Common myeloid progenitor, CD34-positive (primary cell): Measurements from ENCODE around the gene ARL13B. TPM values are rescaled to one million over a fixed set of nuclear protein-coding genes. Genes with fewer than 3 reads are reported as not detected.
"Not testable (repeated sequence)": the region's sequence is repeated elsewhere in the genome, so short reads cannot be mapped to it uniquely, and the experiment has no call there.

Experiments used
- CTCF ChIA-PET: fragments of 350-600 bp; sonication (Branson Sonifier 250); formaldehyde crosslinking; loops from one replicate; lab custom pipeline; 2021; ENCODE audit warnings: antibody characterized with exemption; lab: Charles Lee
- POLR2A ChIA-PET: fragments of 350-600 bp; sonication (Branson Sonifier 250); formaldehyde crosslinking; loops from one replicate; lab custom pipeline; 2021; ENCODE audit warnings: antibody characterized with exemption; lab: Charles Lee
- DNase-seq, 3 donors: peaks; one replicate each; pipeline versions ENCODE4 v3.0.0 to v3.0.0-alpha.2; 2013
- H3K27ac ChIP-seq, 2 experiments: 1 replicate in 1 of 2; 2 replicates in 1 of 2; pipeline ENCODE4 v1.7.0; 2013; ENCODE audit warnings: inconsistent platforms in 2 of 2, low read length in 2 of 2, mild to moderate bottlenecking in 2 of 2, low read depth in 1 of 2, moderate library complexity in 1 of 2; ENCODE audit not compliant: severe bottlenecking in 2 of 2, insufficient read depth in 1 of 2, poor library complexity in 1 of 2
- H3K27me3 ChIP-seq, 5 experiments: replicated peaks in 2 of 5; 1 replicate in 3 of 5; 2 replicates in 2 of 5; pipeline versions ENCODE4 v1.6.1 to v1.7.0; 2013; ENCODE audit warnings: low read length in 4 of 5, mild to moderate bottlenecking in 2 of 5, moderate library complexity in 2 of 5, inconsistent platforms in 1 of 5; ENCODE audit not compliant: insufficient read depth in 5 of 5, control insufficient read depth in 4 of 5
- H3K36me3 ChIP-seq, 4 experiments: 1 replicate in 2 of 4; 2 replicates in 2 of 4; pipeline versions ENCODE4 v1.6.1 to v1.7.0; 2013; ENCODE audit warnings: low read length in 3 of 4, control low read depth in 1 of 4, mild to moderate bottlenecking in 1 of 4; ENCODE audit not compliant: control insufficient read depth in 4 of 4, insufficient read depth in 4 of 4
- H3K4me1 ChIP-seq, 4 experiments: 1 replicate in 3 of 4; 2 replicates in 1 of 4; pipeline versions ENCODE4 v1.6.1 to v1.7.1; 2013; ENCODE audit warnings: low read length in 3 of 4, mild to moderate bottlenecking in 3 of 4, control low read depth in 1 of 4, inconsistent platforms in 1 of 4, moderate library complexity in 1 of 4; ENCODE audit not compliant: control insufficient read depth in 4 of 4, insufficient read depth in 4 of 4; ENCODE audit errors: control extremely low read depth in 1 of 4
- H3K4me3 ChIP-seq, 7 experiments: 1 replicate in 4 of 7; 2 replicates in 3 of 7; pipeline versions ENCODE4 v1.5.1 to v1.7.0; 2013; ENCODE audit warnings: mild to moderate bottlenecking in 7 of 7, low read length in 6 of 7, moderate library complexity in 6 of 7, inconsistent platforms in 2 of 7, low read depth in 2 of 7, control low read depth in 1 of 7; ENCODE audit not compliant: insufficient read depth in 4 of 7, control insufficient read depth in 1 of 7; ENCODE audit errors: extremely low read depth in 1 of 7
- H3K9me3 ChIP-seq, 5 experiments: 1 replicate in 4 of 5; 2 replicates in 1 of 5; pipeline versions ENCODE4 v1.6.1 to v1.7.1; 2013; ENCODE audit warnings: low read length in 4 of 5, mild to moderate bottlenecking in 2 of 5, inconsistent platforms in 1 of 5, low read depth in 1 of 5, moderate library complexity in 1 of 5; ENCODE audit not compliant: control insufficient read depth in 4 of 5, insufficient read depth in 2 of 5; ENCODE audit errors: control extremely low read depth in 1 of 5
- WGBS: methylation state at CpG from one replicate; pipeline ENCODE4 v1.1.5; 2013; ENCODE audit not compliant: insufficient coverage; 5-methylcytosine and 5-hydroxymethylcytosine counted together
- polyA plus RNA-seq: library from polyadenylated mRNA; unstranded; fragments of 120-200 nt; gene quantifications from one replicate; pipeline ENCODE4 v1.2.1, GENCODE V29; 2013

The ARL13B gene
- polyA plus RNA-seq: 5.6 TPM

- ChIA-PET POLR2A (no interaction called here), CTCF (interaction anchor here (1.4 kb wide), 1 partner anchor 9 kb away, joined by 5 read pairs; no protein-coding TSS in a partner anchor)
- no peaks in the 10 kb centered on the region for H3K36me3 ChIP-seq
- H3K9me3 ChIP-seq: no peaks in the 10 kb centered on the region
- DNase-seq: peak; percentile 97 to 98 (median 98)
- H3K4me1 ChIP-seq: peaks cover 0 to 22% (median 10%) of the 10 kb centered on the region in 4 experiments
- no peaks in the 10 kb centered on the region for H3K27me3 ChIP-seq
- WGBS: under 1% methylated on average over 47 of the region's 66 CpGs
- H3K4me3 ChIP-seq: peak within 1 kb of the TSS; percentile 80 to 97 (median 89)
- H3K27ac ChIP-seq: peak within 1 kb of the TSS; percentile 79 to 93
These were observed at the start of gene ARL13B for GRCh38 chr3:93979850-93980676. Gene ARL13B (plus strand): TSS chr3:93980155. CDS start chr3:93980424, 269 bp downstream.

- no peak overlapping the region for H3K27ac ChIP-seq
- CTCF ChIA-PET: no interaction called here
- H3K4me1 ChIP-seq: no peaks in the 10 kb centered on the region
- POLR2A ChIA-PET: no interaction called here
- no peaks in the 10 kb centered on the region for H3K36me3 ChIP-seq
- H3K9me3 ChIP-seq: no peaks in the 10 kb centered on the region
- no peak overlapping the region for H3K4me3 ChIP-seq
- H3K27me3 ChIP-seq: no peaks in the 10 kb centered on the region
- 100% methylated on average over 5 of the region's 5 CpGs for WGBS
- DNase-seq: no peak
These were observed 48.2 kb upstream of the ARL13B start for GRCh38 chr3:93931597-93932229.

- Histone ChIP-seq H3K27me3 (no peaks in the 10 kb centered on the region), H3K4me3 (no peak overlapping the region), H3K36me3 (no peaks in the 10 kb centered on the region), H3K27ac (no peak overlapping the region), H3K9me3 (peaks cover 0 to 2% (median 0%) of the 10 kb centered on the region in 5 experiments), H3K4me1 (no peaks in the 10 kb centered on the region)
- ChIA-PET POLR2A (no interaction called here), CTCF (no interaction called here)
- no peak for DNase-seq
- 90% methylated on average over 2 of the region's 5 CpGs for WGBS
These were observed 45.4 kb upstream of the ARL13B start for GRCh38 chr3:93934366-93935046.

GRCh38 chr3:93936549-93936948 lies 43.4 kb upstream of the ARL13B start:
- CTCF ChIA-PET: no interaction called here
- DNase-seq: no peak
- Histone ChIP-seq H3K36me3 (no peaks in the 10 kb centered on the region), H3K9me3 (peaks cover 0 to 2% (median 0%) of the 10 kb centered on the region in 5 experiments), H3K27ac (no peak overlapping the region), H3K27me3 (no peaks in the 10 kb centered on the region), H3K4me3 (no peak overlapping the region), H3K4me1 (no peaks in the 10 kb centered on the region)
- POLR2A ChIA-PET: no interaction called here
- WGBS: 86% methylated on average over 1 of the region's 1 CpG

GRCh38 chr3:93937485-93937884 lies 42.5 kb upstream of the ARL13B start:
- H3K9me3 ChIP-seq, DNase-seq, H3K4me1 ChIP-seq, H3K27ac ChIP-seq, H3K36me3 ChIP-seq, H3K4me3 ChIP-seq, POLR2A ChIA-PET, H3K27me3 ChIP-seq: not testable (repeated sequence)
- CTCF ChIA-PET: interaction anchor here (0.7 kb wide), 1 partner anchor 580 kb away, joined by 3 read pairs; no protein-coding TSS in a partner anchor
- whole genome bisulfite sequencing: 88% methylated on average over 3 of the region's 6 CpGs

- H3K4me3 ChIP-seq, POLR2A ChIA-PET, H3K27ac ChIP-seq, H3K27me3 ChIP-seq, H3K4me1 ChIP-seq, H3K9me3 ChIP-seq, H3K36me3 ChIP-seq, CTCF ChIA-PET, DNase-seq: not testable (repeated sequence)
- WGBS: 100% methylated on average over 4 of the region's 8 CpGs
These were observed 30.0 kb upstream of the ARL13B start for GRCh38 chr3:93949958-93950357.
